ENCODE data around the gene ETDC.
"Not testable (repeated sequence)": the region's sequence is repeated elsewhere in the genome, so short reads cannot be mapped to it uniquely, and the experiment has no call there.

ETDC gene

GRCh38 chrX:135315864-135316263 lies 6.6 kb downstream of the ETDC start:
- no peaks in the 10 kb centered on the region for H4K20me1 ChIP-seq (ENCODE audit: insufficient read depth, low read length, poor library complexity, severe bottlenecking)
- TF ChIP-seq CTCF (conservative IDR thresholded peaks at IDR 0.05; ENCODE audit: low read length), result no peak
- no peak for TF ChIP-seq EZH2phosphoT487 (IDR thresholded peaks at IDR 0.05; ENCODE audit: borderline replicate concordance)
- no peak overlapping the region for H3K4me3 ChIP-seq (ENCODE audit: low read length, poor library complexity, severe bottlenecking)
- H3K9me3 ChIP-seq (ENCODE audit: insufficient read depth, low read depth, low read length), result no peaks in the 10 kb centered on the region
- H2AFZ ChIP-seq (ENCODE audit: low read length), result no peak overlapping the region
- no peaks in the 10 kb centered on the region for H3K4me1 ChIP-seq (ENCODE audit: insufficient read depth, low read length, poor library complexity, severe bottlenecking)
- no peaks in the 10 kb centered on the region for H3K79me2 ChIP-seq (ENCODE audit: insufficient read depth, low read length)
- no peak overlapping the region for H3K4me2 ChIP-seq (ENCODE audit: low read depth, low read length, poor library complexity, severe bottlenecking)
- H3K36me3 ChIP-seq (ENCODE audit: insufficient read depth, low read length), result no peaks in the 10 kb centered on the region
- H3F3A ChIP-seq (ENCODE audit: low read depth), result no peaks in the 10 kb centered on the region
- no peaks in the 10 kb centered on the region for H3K9me2 ChIP-seq (replicated peaks; ENCODE audit: low read depth, low read length)
- no peaks in the 10 kb centered on the region for H3K27me3 ChIP-seq (ENCODE audit: insufficient read depth, low read length, poor library complexity, severe bottlenecking)
- no peak overlapping the region for H3K9ac ChIP-seq (ENCODE audit: low read depth, low read length, poor library complexity, severe bottlenecking)

- H3K4me3 ChIP-seq (ENCODE audit: low read length, poor library complexity, severe bottlenecking), result no peak overlapping the region
- peaks cover 3% of the 10 kb centered on the region; the same call in 1 of the 2 replicates for H3K9me3 ChIP-seq (ENCODE audit: insufficient read depth, low read depth, low read length)
- H3K9ac ChIP-seq (ENCODE audit: low read depth, low read length, poor library complexity, severe bottlenecking), result no peak overlapping the region
- H3K36me3 ChIP-seq (ENCODE audit: insufficient read depth, low read length), result peaks cover 4% of the 10 kb centered on the region
- H3K4me2 ChIP-seq (ENCODE audit: low read depth, low read length, poor library complexity, severe bottlenecking), result no peak overlapping the region
- no peaks in the 10 kb centered on the region for H3K4me1 ChIP-seq (ENCODE audit: insufficient read depth, low read length, poor library complexity, severe bottlenecking)
- no peaks in the 10 kb centered on the region for H3K79me2 ChIP-seq (ENCODE audit: insufficient read depth, low read length)
- H3K9me2 ChIP-seq (replicated peaks; ENCODE audit: low read depth, low read length), result no peaks in the 10 kb centered on the region
- TF ChIP-seq CTCF (conservative IDR thresholded peaks at IDR 0.05; ENCODE audit: low read length), result no peak
- TF ChIP-seq EZH2phosphoT487 (IDR thresholded peaks at IDR 0.05; ENCODE audit: borderline replicate concordance), result no peak
- no peaks in the 10 kb centered on the region for H3K27me3 ChIP-seq (ENCODE audit: insufficient read depth, low read length, poor library complexity, severe bottlenecking)
- no peaks in the 10 kb centered on the region for H3F3A ChIP-seq (ENCODE audit: low read depth)
- H4K20me1 ChIP-seq (ENCODE audit: insufficient read depth, low read length, poor library complexity, severe bottlenecking), result no peaks in the 10 kb centered on the region
- H2AFZ ChIP-seq (ENCODE audit: low read length), result no peak overlapping the region
Observed at GRCh38 chrX:135324463-135324862, 15.2 kb downstream of the ETDC start.

- not testable (repeated sequence) for H3K27me3 ChIP-seq (ENCODE audit: insufficient read depth, low read length, poor library complexity, severe bottlenecking); H3K79me2 ChIP-seq (ENCODE audit: insufficient read depth, low read length); H3K4me1 ChIP-seq (ENCODE audit: insufficient read depth, low read length, poor library complexity, severe bottlenecking); H3K9me2 ChIP-seq (replicated peaks; ENCODE audit: low read depth, low read length); H3F3A ChIP-seq (ENCODE audit: low read depth); H3K9me3 ChIP-seq (ENCODE audit: insufficient read depth, low read depth, low read length); H2AFZ ChIP-seq (ENCODE audit: low read length); H3K36me3 ChIP-seq (ENCODE audit: insufficient read depth, low read length); H3K4me2 ChIP-seq (ENCODE audit: low read depth, low read length, poor library complexity, severe bottlenecking); H3K4me3 ChIP-seq (ENCODE audit: low read length, poor library complexity, severe bottlenecking); H4K20me1 ChIP-seq (ENCODE audit: insufficient read depth, low read length, poor library complexity, severe bottlenecking); H3K9ac ChIP-seq (ENCODE audit: low read depth, low read length, poor library complexity, severe bottlenecking)
Observed at GRCh38 chrX:135325036-135325818, 15.9 kb downstream of the ETDC start.

GRCh38 chrX:135327299-135327698 lies 18.0 kb downstream of the ETDC start:
- Histone ChIP-seq H2AFZ (ENCODE audit: low read length) (no peak overlapping the region), H3F3A (ENCODE audit: low read depth) (no peaks in the 10 kb centered on the region), H3K4me1 (ENCODE audit: insufficient read depth, low read length, poor library complexity, severe bottlenecking) (no peaks in the 10 kb centered on the region), H3K9me2 (replicated peaks; ENCODE audit: low read depth, low read length) (no peaks in the 10 kb centered on the region), H3K36me3 (ENCODE audit: insufficient read depth, low read length) (peaks cover under 1% of the 10 kb centered on the region; the same call in 1 of the 2 replicates), H3K27me3 (ENCODE audit: insufficient read depth, low read length, poor library complexity, severe bottlenecking) (no peaks in the 10 kb centered on the region), H3K4me2 (ENCODE audit: low read depth, low read length, poor library complexity, severe bottlenecking) (no peak overlapping the region), H3K79me2 (ENCODE audit: insufficient read depth, low read length) (no peaks in the 10 kb centered on the region), H4K20me1 (ENCODE audit: insufficient read depth, low read length, poor library complexity, severe bottlenecking) (no peaks in the 10 kb centered on the region), H3K9me3 (ENCODE audit: insufficient read depth, low read depth, low read length) (no peaks in the 10 kb centered on the region), H3K9ac (ENCODE audit: low read depth, low read length, poor library complexity, severe bottlenecking) (no peak overlapping the region), H3K4me3 (ENCODE audit: low read length, poor library complexity, severe bottlenecking) (no peak overlapping the region)
- TF ChIP-seq EZH2phosphoT487 (IDR thresholded peaks at IDR 0.05; ENCODE audit: borderline replicate concordance) (no peak), CTCF (conservative IDR thresholded peaks at IDR 0.05; ENCODE audit: low read length) (no peak)

Data from Loucy (cell line).